Glomerular endothelial cell (primary cell): ENCODE data around the gene RTP5. TPM values are rescaled to one million over a fixed set of nuclear protein-coding genes. Genes with fewer than 3 reads are reported as not detected.

Experiments used
- DNase-seq: peaks from one replicate; pipeline ENCODE4 v3.0.0-alpha.2; 2011; ENCODE audit warnings: low read depth, low spot score; ENCODE audit errors: extremely low read depth
- total RNA-seq: library from RNA; depleted of rRNA; stranded (reverse); fragments of >200 nt; gene quantifications from 2 replicates; pipeline ENCODE4 v1.2.3, GENCODE V29; 2015

The RTP5 gene
- total RNA-seq, 1 donor from 2014 or later: not detected

- no peak for DNase-seq
Measured at GRCh38 chr2:241885946-241886643, 16.6 kb downstream of the RTP5 start.

GRCh38 chr2:241886840-241887447 is 17.4 kb downstream of the RTP5 start:
- no peak for DNase-seq

GRCh38 chr2:241887806-241888522 is 18.4 kb downstream of the RTP5 start:
- DNase-seq: no peak

GRCh38 chr2:241888641-241889040 is 19.1 kb downstream of the RTP5 start:
- no peak for DNase-seq

GRCh38 chr2:241890524-241891235 is 21.2 kb downstream of the RTP5 start:
- no peak for DNase-seq

- DNase-seq: no peak
Measured at GRCh38 chr2:241891315-241891987, 21.9 kb downstream of the RTP5 start.

- DNase-seq: no peak
Measured at GRCh38 chr2:241891988-241892298, 22.4 kb downstream of the RTP5 start.

- no peak for DNase-seq
Measured at GRCh38 chr2:241892299-241893137, 23.0 kb downstream of the RTP5 start.

GRCh38 chr2:241893265-241893664 is 23.7 kb downstream of the RTP5 start:
- no peak for DNase-seq

GRCh38 chr2:241894056-241894641 is 24.6 kb downstream of the RTP5 start:
- no peak for DNase-seq

- DNase-seq: no peak
Measured at GRCh38 chr2:241894681-241895426, 25.3 kb downstream of the RTP5 start.

- DNase-seq: no peak
Measured at GRCh38 chr2:241895427-241895711, 25.8 kb downstream of the RTP5 start.

- DNase-seq: peak; percentile 22
Measured at GRCh38 chr2:241895712-241896641, 26.4 kb downstream of the RTP5 start.

- no peak for DNase-seq
Measured at GRCh38 chr2:241896746-241897201, 27.2 kb downstream of the RTP5 start.

GRCh38 chr2:241897231-241897916 is 27.8 kb downstream of the RTP5 start:
- no peak for DNase-seq

GRCh38 chr2:241898463-241899270 is 29.1 kb downstream of the RTP5 start:
- no peak for DNase-seq
